Stimulated activated CD8-positive, alpha-beta memory T cell treated with anti-CD3 and anti-CD28 coated beads, Interleukin-12 subunit alpha, Interleukin-12 subunit beta, amount 100 ng/mL, for 1 hour (primary cell): ENCODE results near the gene USP40.
"Not testable (repeated sequence)": the region's sequence is repeated elsewhere in the genome, so short reads cannot be mapped to it uniquely, and the experiment has no call there.

Experiments
- DNase-seq: peaks from one replicate; pipeline ENCODE4 v3.0.0-alpha.2; 2020; ENCODE audit warnings: low read depth

Gene USP40, protein sequence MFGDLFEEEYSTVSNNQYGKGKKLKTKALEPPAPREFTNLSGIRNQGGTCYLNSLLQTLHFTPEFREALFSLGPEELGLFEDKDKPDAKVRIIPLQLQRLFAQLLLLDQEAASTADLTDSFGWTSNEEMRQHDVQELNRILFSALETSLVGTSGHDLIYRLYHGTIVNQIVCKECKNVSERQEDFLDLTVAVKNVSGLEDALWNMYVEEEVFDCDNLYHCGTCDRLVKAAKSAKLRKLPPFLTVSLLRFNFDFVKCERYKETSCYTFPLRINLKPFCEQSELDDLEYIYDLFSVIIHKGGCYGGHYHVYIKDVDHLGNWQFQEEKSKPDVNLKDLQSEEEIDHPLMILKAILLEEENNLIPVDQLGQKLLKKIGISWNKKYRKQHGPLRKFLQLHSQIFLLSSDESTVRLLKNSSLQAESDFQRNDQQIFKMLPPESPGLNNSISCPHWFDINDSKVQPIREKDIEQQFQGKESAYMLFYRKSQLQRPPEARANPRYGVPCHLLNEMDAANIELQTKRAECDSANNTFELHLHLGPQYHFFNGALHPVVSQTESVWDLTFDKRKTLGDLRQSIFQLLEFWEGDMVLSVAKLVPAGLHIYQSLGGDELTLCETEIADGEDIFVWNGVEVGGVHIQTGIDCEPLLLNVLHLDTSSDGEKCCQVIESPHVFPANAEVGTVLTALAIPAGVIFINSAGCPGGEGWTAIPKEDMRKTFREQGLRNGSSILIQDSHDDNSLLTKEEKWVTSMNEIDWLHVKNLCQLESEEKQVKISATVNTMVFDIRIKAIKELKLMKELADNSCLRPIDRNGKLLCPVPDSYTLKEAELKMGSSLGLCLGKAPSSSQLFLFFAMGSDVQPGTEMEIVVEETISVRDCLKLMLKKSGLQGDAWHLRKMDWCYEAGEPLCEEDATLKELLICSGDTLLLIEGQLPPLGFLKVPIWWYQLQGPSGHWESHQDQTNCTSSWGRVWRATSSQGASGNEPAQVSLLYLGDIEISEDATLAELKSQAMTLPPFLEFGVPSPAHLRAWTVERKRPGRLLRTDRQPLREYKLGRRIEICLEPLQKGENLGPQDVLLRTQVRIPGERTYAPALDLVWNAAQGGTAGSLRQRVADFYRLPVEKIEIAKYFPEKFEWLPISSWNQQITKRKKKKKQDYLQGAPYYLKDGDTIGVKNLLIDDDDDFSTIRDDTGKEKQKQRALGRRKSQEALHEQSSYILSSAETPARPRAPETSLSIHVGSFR

GRCh38 chr2:233566141-233566956, at the start of gene USP40:
Gene USP40 (minus strand): TSS chr2:233566782. CDS start chr2:233565554, 1,228 bp downstream.
- peak; percentile 21 for DNase-seq

DNA sequence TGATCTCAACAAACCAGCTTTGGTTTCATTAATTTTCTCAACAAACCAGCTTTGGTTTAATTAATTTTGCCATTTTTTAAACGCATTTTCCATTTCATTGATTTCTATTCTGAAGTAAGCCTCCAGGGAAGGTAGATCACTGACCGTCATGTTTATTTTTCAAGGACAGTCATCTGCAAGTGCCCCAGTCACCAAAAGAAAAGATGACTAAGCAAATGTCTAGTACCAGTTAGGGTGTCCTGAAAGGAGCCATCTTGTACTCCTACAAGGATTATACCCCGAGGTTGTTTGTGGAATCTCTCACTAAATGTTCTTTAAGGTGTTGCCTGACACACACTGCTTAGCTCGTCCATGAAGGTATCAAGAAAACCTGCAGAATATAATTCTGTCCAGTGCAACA, 44.7 kb upstream of the USP40 start:
- no peak for DNase-seq

- no peak for DNase-seq
Measured at GRCh38 chr2:233605680-233606079, 39.1 kb upstream of the USP40 start.

GRCh38 chr2:233604826-233605225, 38.2 kb upstream of the USP40 start:
- DNase-seq = no peak

- no peak for DNase-seq
Measured at GRCh38 chr2:233603520-233603919, 36.9 kb upstream of the USP40 start.

- DNase-seq = no peak
Measured at GRCh38 chr2:233602076-233602475, 35.5 kb upstream of the USP40 start.

GRCh38 chr2:233600386-233600785, 33.8 kb upstream of the USP40 start:
- no peak for DNase-seq

DNA sequence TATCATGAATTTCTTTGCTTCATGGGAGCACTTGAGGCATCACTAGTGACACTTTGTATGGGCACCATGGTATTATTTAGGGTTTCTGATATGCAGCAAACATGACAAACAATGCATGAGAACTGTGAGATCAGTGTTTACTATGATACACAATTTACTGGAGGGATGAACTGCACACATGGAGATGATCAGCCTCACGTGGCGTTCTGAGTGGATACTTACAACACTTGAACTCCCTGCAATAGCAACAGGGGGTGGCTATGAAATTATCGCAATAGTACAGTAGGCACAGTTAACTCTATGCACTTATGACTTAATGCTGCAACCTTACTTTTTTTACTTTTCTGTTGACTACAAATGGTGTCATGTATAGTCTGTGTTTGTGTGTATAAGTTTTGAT, 32.4 kb upstream of the USP40 start:
- no peak for DNase-seq

DNA sequence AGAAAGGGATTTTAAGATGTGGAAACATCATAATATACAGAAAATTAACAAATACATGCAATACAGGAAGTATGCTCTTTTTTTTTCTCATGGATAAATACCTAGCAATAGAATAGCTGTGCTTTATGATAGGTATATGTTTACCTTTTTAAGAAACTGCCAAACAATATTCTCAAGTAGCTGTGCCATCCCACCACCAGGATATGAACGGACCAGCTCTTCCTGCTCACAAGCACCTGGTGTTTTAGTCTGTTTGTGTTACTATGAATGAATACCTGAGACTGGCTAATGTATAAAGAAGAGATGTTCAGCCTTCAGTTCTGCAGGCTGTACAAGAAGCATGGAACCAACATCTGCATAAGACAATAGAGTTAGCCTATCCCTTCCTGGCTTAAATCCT, 30.9 kb upstream of the USP40 start:
- no peak for DNase-seq

- no peak for DNase-seq
Measured at GRCh38 chr2:233593201-233593600, 26.6 kb upstream of the USP40 start.

DNA sequence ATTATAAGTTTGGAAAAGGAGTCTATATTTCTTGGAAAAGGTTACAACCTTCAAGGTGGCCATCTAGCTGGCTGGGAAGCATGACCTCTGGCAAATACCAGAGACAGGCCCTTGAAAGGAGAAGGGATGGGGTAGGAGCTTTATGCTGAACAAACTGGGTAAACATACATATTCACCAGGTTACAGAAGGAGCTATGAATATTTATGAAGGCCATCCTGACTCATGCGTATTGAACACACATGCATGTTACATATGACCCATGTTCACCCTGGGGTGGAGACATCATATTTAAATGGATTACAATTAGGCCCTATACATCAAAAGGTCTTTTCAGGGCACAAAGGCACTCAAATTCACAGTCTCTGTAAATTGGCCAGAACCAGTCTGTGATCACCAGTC, 26.1 kb upstream of the USP40 start:
- not testable (repeated sequence) for DNase-seq

DNA sequence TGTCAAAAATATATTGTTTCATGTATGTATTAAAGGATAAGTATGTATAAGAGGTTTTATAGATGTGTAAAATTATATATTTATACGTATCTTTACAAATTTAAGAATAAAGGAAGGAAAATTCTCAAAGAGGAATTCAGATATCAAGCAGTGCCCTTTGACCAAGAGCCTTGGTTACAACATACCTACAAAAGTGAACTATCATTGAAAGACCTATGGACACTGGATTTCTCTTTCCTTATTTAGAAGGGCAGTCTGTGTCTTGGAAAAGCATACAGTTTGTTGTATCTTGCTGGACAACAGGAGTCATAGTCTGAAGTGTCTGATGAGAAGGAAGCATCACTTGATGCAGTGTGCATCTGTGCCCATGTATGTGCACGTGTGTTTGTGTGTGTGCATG, 21.8 kb upstream of the USP40 start:
- DNase-seq = no peak

- DNase-seq = no peak
Measured at GRCh38 chr2:233584210-233584609, 17.6 kb upstream of the USP40 start.

DNA sequence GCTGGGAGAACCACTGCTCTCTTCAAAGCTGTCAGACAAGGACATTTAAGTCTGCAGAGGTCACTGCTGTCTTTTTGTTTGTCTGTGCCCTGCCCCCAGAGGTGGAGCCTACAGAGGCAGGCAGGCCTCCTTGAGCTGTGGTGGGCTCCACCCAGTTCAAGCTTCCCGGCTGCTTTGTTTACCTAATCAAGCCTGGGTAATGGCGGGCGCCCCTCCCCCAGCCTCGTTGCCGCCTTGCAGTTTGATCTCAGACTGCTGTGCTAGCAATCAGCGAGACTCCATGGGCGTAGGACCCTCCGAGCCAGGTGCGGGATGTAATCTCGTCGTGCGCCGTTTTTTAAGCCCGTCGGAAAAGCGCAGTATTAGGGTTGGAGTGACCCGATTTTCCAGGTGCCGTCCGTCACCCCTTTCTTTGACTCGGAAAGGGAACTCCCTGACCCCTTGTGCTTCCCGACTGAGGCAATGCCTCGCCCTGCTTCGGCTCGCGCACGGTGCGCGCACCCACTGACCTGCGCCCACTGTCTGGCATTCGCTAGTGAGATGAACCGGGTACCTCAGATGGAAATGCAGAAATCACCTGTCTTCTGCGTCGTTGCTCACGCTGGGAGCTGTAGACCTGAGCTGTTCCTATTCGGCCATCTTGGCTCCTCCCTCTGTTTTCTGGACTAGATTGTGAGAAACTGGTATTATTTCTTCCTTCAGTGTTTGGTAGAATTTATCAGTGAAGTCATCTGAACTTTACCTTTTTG, 16.8 kb upstream of the USP40 start:
- not testable (repeated sequence) for DNase-seq

DNA sequence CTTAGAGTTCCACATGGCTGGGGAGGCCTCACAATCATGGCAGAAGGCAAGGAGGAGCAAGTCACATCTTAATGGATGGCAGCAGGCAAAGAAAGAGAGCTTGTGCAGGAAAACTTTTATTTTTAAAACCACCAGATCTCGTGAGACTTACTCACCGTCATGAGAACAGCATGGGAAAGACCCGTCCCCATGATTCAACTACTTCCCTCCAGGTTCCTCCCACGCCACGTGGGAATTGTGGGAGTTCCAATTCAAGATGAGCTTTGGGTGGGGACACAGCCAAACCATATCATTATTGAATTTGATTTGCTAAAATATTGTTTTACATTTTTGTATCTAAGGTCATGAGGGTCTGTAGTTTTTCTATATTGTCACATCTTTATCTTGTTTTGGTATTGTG, 10.8 kb upstream of the USP40 start:
- not testable (repeated sequence) for DNase-seq

- no peak for DNase-seq
Measured at GRCh38 chr2:233572468-233572867, 5.9 kb upstream of the USP40 start.

GRCh38 chr2:233571462-233571861, 4.9 kb upstream of the USP40 start:
- no peak for DNase-seq

DNA sequence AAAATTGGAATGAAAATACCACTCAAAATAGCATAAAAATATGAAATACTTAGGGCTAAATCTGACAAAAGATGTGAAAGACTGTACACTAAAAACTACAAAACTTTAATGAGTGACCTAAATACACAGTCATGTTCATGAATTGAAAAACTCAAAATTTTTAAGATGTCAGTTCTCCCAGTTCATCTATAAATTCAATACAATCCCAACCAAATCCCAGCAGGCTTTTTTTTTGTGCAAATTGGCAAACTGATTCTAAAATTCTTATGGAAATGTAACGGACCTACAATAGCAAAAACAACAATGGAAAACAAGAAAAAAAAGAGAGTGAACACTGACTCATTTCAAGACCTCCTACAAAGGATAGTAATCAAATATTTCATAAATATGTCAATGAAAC, 4.4 kb upstream of the USP40 start:
- no peak for DNase-seq

DNA sequence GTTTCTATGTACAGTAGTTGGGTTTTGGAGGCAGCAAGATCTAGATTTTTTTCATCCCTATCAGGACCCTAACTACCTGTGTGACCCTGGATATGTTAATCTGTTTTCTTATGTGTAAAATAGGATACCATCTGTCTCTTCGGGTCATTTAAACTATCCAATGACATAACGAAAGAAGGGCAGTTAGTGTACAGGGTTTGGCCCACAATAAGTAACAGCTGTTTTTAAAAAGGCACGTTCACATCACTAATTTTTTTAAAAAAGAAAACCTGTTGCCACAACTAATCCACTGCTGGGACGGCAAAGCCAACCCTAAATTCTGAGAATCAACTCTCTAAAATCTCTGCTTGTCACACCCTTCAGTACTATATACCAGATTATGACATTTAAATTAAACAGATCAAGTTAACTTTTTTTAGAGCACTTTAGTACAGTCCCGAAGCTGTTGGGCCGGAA, 869 bp downstream of the USP40 start:
- DNase-seq = no peak

DNA sequence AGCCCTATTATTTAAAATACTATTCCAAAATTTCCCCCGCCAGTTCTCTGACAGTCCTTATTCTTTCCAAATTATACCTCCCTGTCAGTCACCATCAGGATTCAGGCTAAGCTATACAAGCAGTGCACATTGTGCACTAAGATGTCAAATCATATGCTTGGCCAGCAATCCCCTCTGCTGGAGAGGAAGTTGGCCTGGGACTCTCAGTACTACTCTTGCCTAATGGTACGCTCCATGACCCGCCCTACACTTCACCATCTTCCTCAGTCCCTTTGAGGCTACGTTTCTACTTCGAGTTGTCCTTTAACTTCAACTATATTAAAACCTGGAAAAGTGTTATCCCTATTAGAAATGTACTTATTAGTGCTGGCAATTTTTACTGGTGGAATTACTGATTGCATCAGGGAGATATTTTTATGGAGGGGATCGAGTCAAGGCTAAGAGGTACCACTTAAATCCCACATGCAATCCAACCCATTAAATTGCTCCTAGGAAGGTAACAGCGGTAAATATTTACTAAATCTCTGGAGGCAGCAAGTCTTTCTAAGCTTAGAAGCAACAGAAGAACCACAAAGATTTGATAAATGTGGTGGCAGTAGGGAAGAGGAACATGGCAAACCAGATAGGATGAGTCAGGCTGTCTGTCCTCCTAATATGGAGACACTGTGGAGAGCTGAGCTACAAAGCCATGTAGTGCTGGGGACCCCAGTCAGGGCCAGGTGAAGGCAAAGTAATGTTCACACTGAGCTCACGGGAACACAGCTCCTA, 2.7 kb downstream of the USP40 start:
- DNase-seq = no peak
